GM21381 (cell line): ENCODE measurements around the gene RGL4.

Source experiments
- ATAC-seq: cut with Tn5 transposase; IDR thresholded peaks from one replicate; pipeline ENCODE4 v1.9.1; 2021; ENCODE audit warnings: mild to moderate bottlenecking, moderate library complexity; ENCODE audit not compliant: unreplicated experiment

Gene RGL4

GRCh38 chr22:23677701-23677995 is 13.2 kb upstream of the RGL4 start:
- ATAC-seq, result no peak

GRCh38 chr22:23678133-23678532 is 12.7 kb upstream of the RGL4 start:
- ATAC-seq, result no peak

GRCh38 chr22:23681026-23681809 is 9.6 kb upstream of the RGL4 start:
- no peak for ATAC-seq

- ATAC-seq, result no peak
Observed at GRCh38 chr22:23682077-23682476, 8.7 kb upstream of the RGL4 start.

- ATAC-seq, result no peak
Observed at GRCh38 chr22:23682827-23683355, 7.9 kb upstream of the RGL4 start.

GRCh38 chr22:23683545-23683944 is 7.3 kb upstream of the RGL4 start:
- ATAC-seq, result no peak

DNA sequence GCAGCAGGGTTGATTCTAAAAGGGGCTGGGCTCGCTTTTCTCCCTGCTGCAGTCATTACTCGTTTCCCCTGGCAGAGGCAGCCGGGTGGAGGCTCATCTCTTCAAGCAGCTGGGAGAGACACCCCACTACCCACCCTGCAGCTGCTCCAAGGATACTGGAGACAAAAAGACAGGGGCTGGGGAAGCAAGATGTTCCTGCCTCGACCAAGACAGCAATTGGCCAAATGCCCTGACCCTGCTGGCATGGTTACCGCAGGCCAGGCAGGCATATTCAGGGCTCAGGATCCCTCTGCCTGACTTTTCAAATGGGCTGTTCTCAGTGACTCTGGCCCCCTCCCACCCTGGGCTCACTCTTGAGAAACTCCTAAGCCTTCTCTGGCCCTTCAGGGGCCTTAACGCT is 6.8 kb upstream of the RGL4 start:
- ATAC-seq, result no peak

DNA sequence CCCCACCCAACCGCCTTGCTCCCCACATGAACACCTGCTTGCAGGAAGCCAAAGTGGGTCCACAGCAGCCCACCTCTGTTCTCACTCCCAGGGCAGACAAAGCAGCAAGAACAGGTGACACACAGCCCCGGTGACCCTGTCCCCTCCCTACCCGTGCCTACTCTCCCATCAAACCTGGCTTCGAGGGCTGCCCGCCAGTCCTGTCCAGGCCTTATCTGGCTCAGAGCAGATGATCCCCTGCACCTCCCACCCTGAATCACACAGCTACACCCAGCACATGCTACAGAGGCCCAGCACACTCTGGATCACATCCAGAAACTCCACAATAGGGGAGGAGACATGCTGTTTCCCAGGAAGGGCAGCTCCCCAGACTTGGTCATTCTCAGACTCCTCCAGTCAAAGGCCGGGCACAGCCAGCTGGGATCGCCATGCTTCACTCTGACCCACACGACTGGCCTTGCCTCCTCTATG is 6.2 kb upstream of the RGL4 start:
- ATAC-seq, result no peak

DNA sequence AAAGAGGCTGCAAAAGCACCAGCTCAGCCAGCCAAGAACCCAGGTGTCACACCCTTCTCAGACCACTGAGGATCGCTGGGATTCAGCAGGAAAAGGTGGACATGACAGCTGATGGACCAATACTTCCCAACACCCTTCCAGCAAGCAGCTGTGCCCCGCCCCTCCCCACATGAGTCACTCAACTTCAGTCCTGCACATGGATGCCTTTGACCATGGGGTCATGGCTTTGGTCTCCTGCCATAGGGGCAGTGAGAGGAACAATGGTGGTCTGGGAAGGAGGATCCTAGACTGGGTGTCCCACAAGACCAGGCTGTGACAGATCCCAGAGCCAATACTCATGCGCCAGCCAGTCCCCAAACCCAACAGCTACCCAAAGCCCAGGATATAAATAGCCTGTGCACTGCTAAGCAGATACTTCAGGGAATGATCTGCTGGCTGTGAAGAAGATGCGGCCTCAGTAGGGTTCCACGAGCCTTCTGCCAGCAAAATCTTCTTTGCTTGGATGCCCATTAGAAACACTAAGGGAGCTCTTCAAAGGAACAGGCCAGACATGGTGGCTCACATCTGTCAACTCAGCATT is 5.5 kb upstream of the RGL4 start:
- ATAC-seq, result no peak

- no peak for ATAC-seq
Observed at GRCh38 chr22:23686416-23687024, 4.3 kb upstream of the RGL4 start.

- ATAC-seq, result no peak
Observed at GRCh38 chr22:23688121-23688520, 2.7 kb upstream of the RGL4 start.

DNA sequence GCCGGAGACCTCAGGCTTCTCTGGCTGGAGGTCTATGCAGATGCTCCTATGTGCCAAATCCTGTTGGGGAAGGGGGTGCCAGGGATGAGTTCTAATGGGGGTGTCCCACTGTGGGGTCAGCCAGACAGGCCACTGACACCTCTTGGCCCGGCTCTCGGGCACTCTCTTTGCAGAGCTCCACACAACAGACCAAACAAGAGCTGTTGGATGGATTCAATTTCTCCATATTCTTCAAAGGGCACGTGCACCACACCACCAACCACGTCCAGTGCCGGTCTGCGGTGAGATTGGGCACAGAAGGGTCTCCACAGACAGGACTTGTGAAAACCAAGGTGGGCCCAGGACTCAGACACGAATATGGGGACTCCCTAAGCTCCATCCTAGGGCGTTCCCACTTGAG is 2.2 kb upstream of the RGL4 start:
- ATAC-seq, result no peak

- no peak for ATAC-seq
Observed at GRCh38 chr22:23689414-23689813, 1.4 kb upstream of the RGL4 start.

GRCh38 chr22:23691748-23692423 is 1.1 kb downstream of the RGL4 start:
- no peak for ATAC-seq

DNA sequence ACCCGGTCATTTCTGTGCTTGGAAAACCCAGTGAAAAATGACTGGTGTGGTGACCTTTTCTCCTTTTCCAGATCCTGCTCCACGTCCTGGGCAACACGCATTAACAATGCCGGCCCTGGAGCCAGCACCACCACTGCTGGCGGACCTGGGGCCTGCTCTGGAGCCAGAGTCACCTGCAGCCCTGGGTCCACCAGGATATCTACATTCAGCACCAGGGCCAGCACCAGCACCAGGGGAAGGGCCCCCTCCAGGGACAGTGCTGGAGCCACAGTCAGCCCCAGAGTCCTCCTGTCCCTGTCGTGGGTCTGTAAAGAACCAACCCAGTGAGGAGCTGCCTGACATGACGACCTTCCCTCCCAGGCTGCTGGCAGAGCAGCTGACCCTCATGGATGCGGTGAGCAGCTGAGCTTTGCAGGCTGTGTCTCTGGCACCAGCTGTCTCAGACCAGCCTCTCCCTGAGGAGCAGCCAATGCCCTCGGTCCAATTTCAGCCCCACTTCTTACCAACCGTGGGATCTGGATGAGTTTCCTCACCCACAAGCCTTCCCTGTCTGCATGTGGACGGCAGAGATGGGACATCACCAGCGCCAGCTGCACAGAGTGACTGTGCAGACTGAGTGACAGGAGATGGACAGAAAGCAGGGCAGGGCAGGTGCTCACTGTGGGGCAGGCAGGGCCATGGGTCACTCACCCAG is 1.9 kb downstream of the RGL4 start:
- ATAC-seq, result no peak

GRCh38 chr22:23693979-23694680 is 3.3 kb downstream of the RGL4 start:
- no peak for ATAC-seq

GRCh38 chr22:23695141-23695540 is 4.3 kb downstream of the RGL4 start:
- no peak for ATAC-seq

- no peak for ATAC-seq
Observed at GRCh38 chr22:23695571-23696325, 4.9 kb downstream of the RGL4 start.

DNA sequence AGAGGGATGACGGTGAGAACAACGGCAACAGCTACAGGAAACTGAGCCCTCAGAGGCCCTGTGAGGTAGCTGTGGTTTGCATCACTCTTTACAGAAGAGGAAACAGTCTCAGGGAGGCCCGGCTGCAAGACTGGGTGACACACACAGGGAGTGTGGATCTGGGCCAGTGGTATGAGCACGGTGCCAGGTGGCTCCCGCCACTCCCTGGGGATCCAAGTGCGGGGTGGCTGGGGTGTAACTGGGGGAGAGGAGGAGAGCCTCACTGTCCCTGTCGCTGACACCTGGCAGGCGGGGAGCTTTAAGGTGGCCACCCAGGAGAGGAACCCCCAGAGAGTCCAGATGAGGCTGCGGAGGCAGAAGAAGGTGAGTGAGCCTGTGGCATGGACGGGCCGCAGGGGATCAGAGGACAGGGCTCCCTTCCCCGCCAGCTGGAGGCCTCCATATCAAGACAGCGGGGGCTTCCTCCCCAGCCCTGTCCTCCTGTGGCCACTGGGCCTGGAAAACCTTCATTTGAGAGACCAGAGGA is 5.6 kb downstream of the RGL4 start:
- peak; percentile 66 for ATAC-seq
